ENCODE measurements around the gene NTMT2.

GRCh38 chr1:170097449-170097948 lies 48.3 kb upstream of the NTMT2 start:
- TF ChIP-seq E2F8 (IDR thresholded peaks at IDR 0.05; ENCODE audit: low read depth, partially characterized antibody) (no peak), TCF15 (CRISPR knock-in tag; IDR thresholded peaks at IDR 0.05) (no peak), NFE2L1 (tag; IDR thresholded peaks at IDR 0.05; ENCODE audit: borderline replicate concordance, low read depth) (no peak), ZNF140 (CRISPR knock-in tag; IDR thresholded peaks at IDR 0.05) (no peak), CBX1 (IDR thresholded peaks at IDR 0.05; ENCODE audit: low read depth) (no peak), CTCF (IDR thresholded peaks at IDR 0.05 in 2 of 3, conservative IDR thresholded peaks at IDR 0.05 in 1 of 3; ENCODE audit: insufficient read depth in 2 of 3, low read depth in 1 of 3, low read length in 3 of 3) (no peak), RAD21 (CRISPR knock-in tag; conservative IDR thresholded peaks at IDR 0.05 in 1 of 2, IDR thresholded peaks at IDR 0.05 in 1 of 2) (no peak), FOXM1 (IDR thresholded peaks at IDR 0.05; ENCODE audit: low read depth) (no peak), FOXM1 (CRISPR knock-in tag; IDR thresholded peaks at IDR 0.05; ENCODE audit: low read depth) (no peak)
